HCT116 (cell line): ENCODE data around the gene ACTL9. TPM values are rescaled to one million over a fixed set of nuclear protein-coding genes. Genes with fewer than 3 reads are reported as not detected.

ENCODE experiments used
- ATAC-seq: fragments of 200-7000 bp; cut with Tn5 transposase; 2 replicates; pipeline ENCODE4 v1.9.1; 2020; ENCODE audit warnings: mild to moderate bottlenecking, moderate library complexity
- BruUV-seq: library from RNA; stranded (reverse); fragments of 400-500 nt; replicated peaks from 2 replicates; lab custom pipeline; 2021; lab: Mats Ljungman, UMichigan
- CTCF ChIA-PET: fragments of 300-600 bp; sonication (Branson Sonifier 250); formaldehyde crosslinking; loops from one replicate; lab custom pipeline; 2021; ENCODE audit warnings: antibody characterized with exemption; lab: Charles Lee
- POLR2A ChIA-PET: fragments of 300-600, 350-600 bp; sonication (Branson Sonifier 250); formaldehyde crosslinking; loops from one replicate; lab custom pipeline; 2021; ENCODE audit warnings: antibody characterized with exemption; lab: Charles Lee
- RAD21 ChIA-PET, 2 experiments: fragments of 300-600 bp; sonication (Branson Sonifier 250); formaldehyde crosslinking; loops; one replicate each; lab custom pipeline; 2023; ENCODE audit warnings: low total read pairs in 2 of 2; ENCODE audit not compliant: uncharacterized antibody in 2 of 2, unreplicated experiment in 2 of 2, low non-redundant PET in 1 of 2; lab: Charles Lee
- DNase-seq: peaks from one replicate; pipeline ENCODE4 v3.0.0-alpha.2; 2010; ENCODE audit warnings: low read depth, low spot score
- H2AFZ ChIP-seq: fragments of 200-600 bp; shearing (Covaris generic), sonication (generic); 2 replicates; pipeline ENCODE4 v1.6.1; 2017; ENCODE audit warnings: low read depth, mixed run types, mixed read lengths, antibody characterized with exemption, low read length; ENCODE audit not compliant: poor library complexity, severe bottlenecking
- H3K27ac ChIP-seq: 2 replicates; pipeline ENCODE4 v1.5.1; 2012; ENCODE audit warnings: low read depth, low read length
- H3K27me3 ChIP-seq: fragments of 200-600 bp; sonication (generic); 2 replicates; pipeline ENCODE4 v1.6.1; 2016; ENCODE audit warnings: mixed run types, low read length, mixed read lengths; ENCODE audit not compliant: insufficient read depth
- H3K36me3 ChIP-seq, 2 experiments: fragments of 200-500 bp in 1 of 2; fragments of 200-600 bp in 1 of 2; sonication (Bioruptor generic) in 1 of 2; sonication (generic) in 1 of 2; 2 replicates each; pipeline versions ENCODE4 v1.5.1 to v1.6.1; 2014 to 2016; ENCODE audit warnings: low read length in 2 of 2, inconsistent platforms in 1 of 2, mixed read lengths in 1 of 2, mixed run types in 1 of 2; ENCODE audit not compliant: insufficient read depth in 2 of 2, control insufficient read depth in 1 of 2
- H3K4me1 ChIP-seq, 2 experiments: fragments of 200-600 bp in 1 of 2; sonication (generic) in 1 of 2; 2 replicates each; pipeline versions ENCODE4 v1.5.1 to v1.6.1; 2012 to 2017; ENCODE audit warnings: low read length in 2 of 2, inconsistent platforms in 1 of 2, mild to moderate bottlenecking in 1 of 2, mixed read lengths in 1 of 2, mixed run types in 1 of 2, moderate library complexity in 1 of 2; ENCODE audit not compliant: insufficient read depth in 2 of 2, control insufficient read depth in 1 of 2
- H3K4me2 ChIP-seq: fragments of 200-600 bp; sonication (generic); 2 replicates; pipeline ENCODE4 v1.6.1; 2017; ENCODE audit warnings: mixed run types, low read length, mixed read lengths
- H3K4me3 ChIP-seq, 2 experiments: fragments of 200-600 bp in 1 of 2; sonication (generic) in 1 of 2; replicated peaks in 1 of 2; 2 replicates each; pipeline ENCODE4 v1.5.1; 2011 to 2016; ENCODE audit warnings: low read length in 2 of 2, control low read depth in 1 of 2, low read depth in 1 of 2, mild to moderate bottlenecking in 1 of 2, mixed read lengths in 1 of 2, mixed run types in 1 of 2
- H3K79me2 ChIP-seq: fragments of 200-600 bp; sonication (generic); 2 replicates; pipeline ENCODE4 v1.6.1; 2017; ENCODE audit warnings: mild to moderate bottlenecking, mixed run types, low read length, moderate library complexity, mixed read lengths; ENCODE audit not compliant: insufficient read depth
- H3K9ac ChIP-seq: fragments of 200-600 bp; sonication (generic); 2 replicates; pipeline ENCODE4 v1.6.1; 2016; ENCODE audit warnings: low read length, mixed read lengths
- H3K9me2 ChIP-seq: fragments of 200-600 bp; sonication (generic), shearing (Covaris generic); 2 replicates; pipeline ENCODE4 v1.6.1; 2017; ENCODE audit warnings: mixed run types, mild to moderate bottlenecking, moderate library complexity; ENCODE audit not compliant: insufficient read depth
- H3K9me3 ChIP-seq, 2 experiments: fragments of 200-500 bp in 1 of 2; fragments of 200-600 bp in 1 of 2; sonication (Bioruptor generic) in 1 of 2; sonication (generic) in 1 of 2; 2 replicates each; pipeline ENCODE4 v1.6.1; 2014 to 2017; ENCODE audit warnings: low read length in 2 of 2, mixed read lengths in 2 of 2, inconsistent platforms in 1 of 2, low read depth in 1 of 2, mild to moderate bottlenecking in 1 of 2, mixed run types in 1 of 2, moderate library complexity in 1 of 2; ENCODE audit not compliant: control insufficient read depth in 1 of 2, insufficient read depth in 1 of 2
- H4K20me1 ChIP-seq: fragments of 200-600 bp; sonication (generic), shearing (Covaris generic); 2 replicates; pipeline ENCODE4 v1.6.1; 2017; ENCODE audit warnings: mixed run types, mild to moderate bottlenecking, moderate library complexity; ENCODE audit not compliant: insufficient read depth
- ATF3 ChIP-seq: IDR thresholded peaks from 2 replicates; pipeline ENCODE4 v1.6.1; 2012
- EGR1 ChIP-seq: IDR thresholded peaks from 2 replicates; pipeline ENCODE4 v1.6.1; 2012; ENCODE audit warnings: low read depth
- SRF ChIP-seq: IDR thresholded peaks from 2 replicates; pipeline ENCODE4 v1.6.1; 2012; ENCODE audit warnings: low read depth
- TCF7L2 ChIP-seq: IDR thresholded peaks from 2 replicates; pipeline ENCODE4 v1.7.0; 2011; ENCODE audit warnings: borderline replicate concordance, inconsistent platforms; ENCODE audit not compliant: insufficient read depth, insufficient read length; ENCODE audit errors: extremely low read depth
- intact Hi-C: fragments of 100-400 bp; cut with micrococcal nuclease; formaldehyde crosslinking; loops from 2 replicates; pipeline ENCODE4 v1.10.0; 2022
- total RNA-seq: library from RNA; stranded (reverse); gene quantifications from one replicate; pipeline ENCODE4 v1.2.1, GENCODE V29; 2021; ENCODE audit not compliant: unreplicated experiment
- TF ChIP-seq, protein P1 (sequence below): IDR thresholded peaks from 2 replicates; pipeline ENCODE4 v1.6.1; 2012; ENCODE audit warnings: low read depth

Gene ACTL9
- total RNA-seq, 1 experiment from 2014 or later: not detected

DNA sequence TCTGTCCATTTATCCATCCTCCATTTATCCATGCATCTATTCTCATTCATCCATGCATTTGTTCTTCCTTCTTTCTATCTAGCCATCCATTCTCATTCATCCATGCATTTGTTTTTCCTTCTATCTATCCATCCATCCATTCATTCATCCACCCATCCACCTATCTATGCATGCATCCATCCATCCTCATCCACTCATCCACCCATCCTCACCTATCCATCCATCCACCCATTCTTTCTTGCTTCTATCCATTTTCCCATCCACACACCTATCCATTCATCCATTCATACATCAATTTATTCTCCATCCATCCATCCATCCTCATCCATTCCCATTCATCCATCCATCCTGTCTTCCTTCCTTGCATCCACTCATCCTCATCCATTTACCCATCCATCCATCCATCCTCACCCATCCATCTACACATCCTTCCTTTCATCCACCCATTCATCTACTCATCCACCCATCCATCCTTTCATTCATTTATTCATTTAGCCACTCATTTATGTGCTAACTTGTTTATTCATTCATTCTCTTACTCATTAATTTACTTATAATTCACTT lies 20.3 kb downstream of the ACTL9 start:
- Histone ChIP-seq H2AFZ (no peak overlapping the region), H3K9ac (no peak overlapping the region), H3K27ac (no peak overlapping the region), H3K36me3 (no peaks in the 10 kb centered on the region), H4K20me1 (no peaks in the 10 kb centered on the region), H3K27me3 (0 out of 2 replicates have a peak, but pooled peaks cover 4% of the 10 kb centered on the region), H3K4me1 (0 out of 4 replicates have a peak, but pooled peaks cover 0 to 7% of the 10 kb centered on the region in 2 experiments), H3K4me2 (no peak overlapping the region), H3K9me2 (no peaks in the 10 kb centered on the region), H3K4me3 (no peak overlapping the region), H3K9me3 (no peaks in the 10 kb centered on the region), H3K79me2 (no peaks in the 10 kb centered on the region)
- DNase-seq: no peak
- no peak for ATAC-seq
- BruUV-seq: no TSS peak
- intact Hi-C loops: no loop called here
- TF ChIP-seq TCF7L2 (no peak), SRF (no peak), ATF3 (no peak), EGR1 (no peak)
- TF ChIP-seq, protein P1, sequence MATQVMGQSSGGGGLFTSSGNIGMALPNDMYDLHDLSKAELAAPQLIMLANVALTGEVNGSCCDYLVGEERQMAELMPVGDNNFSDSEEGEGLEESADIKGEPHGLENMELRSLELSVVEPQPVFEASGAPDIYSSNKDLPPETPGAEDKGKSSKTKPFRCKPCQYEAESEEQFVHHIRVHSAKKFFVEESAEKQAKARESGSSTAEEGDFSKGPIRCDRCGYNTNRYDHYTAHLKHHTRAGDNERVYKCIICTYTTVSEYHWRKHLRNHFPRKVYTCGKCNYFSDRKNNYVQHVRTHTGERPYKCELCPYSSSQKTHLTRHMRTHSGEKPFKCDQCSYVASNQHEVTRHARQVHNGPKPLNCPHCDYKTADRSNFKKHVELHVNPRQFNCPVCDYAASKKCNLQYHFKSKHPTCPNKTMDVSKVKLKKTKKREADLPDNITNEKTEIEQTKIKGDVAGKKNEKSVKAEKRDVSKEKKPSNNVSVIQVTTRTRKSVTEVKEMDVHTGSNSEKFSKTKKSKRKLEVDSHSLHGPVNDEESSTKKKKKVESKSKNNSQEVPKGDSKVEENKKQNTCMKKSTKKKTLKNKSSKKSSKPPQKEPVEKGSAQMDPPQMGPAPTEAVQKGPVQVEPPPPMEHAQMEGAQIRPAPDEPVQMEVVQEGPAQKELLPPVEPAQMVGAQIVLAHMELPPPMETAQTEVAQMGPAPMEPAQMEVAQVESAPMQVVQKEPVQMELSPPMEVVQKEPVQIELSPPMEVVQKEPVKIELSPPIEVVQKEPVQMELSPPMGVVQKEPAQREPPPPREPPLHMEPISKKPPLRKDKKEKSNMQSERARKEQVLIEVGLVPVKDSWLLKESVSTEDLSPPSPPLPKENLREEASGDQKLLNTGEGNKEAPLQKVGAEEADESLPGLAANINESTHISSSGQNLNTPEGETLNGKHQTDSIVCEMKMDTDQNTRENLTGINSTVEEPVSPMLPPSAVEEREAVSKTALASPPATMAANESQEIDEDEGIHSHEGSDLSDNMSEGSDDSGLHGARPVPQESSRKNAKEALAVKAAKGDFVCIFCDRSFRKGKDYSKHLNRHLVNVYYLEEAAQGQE: no peak
- RAD21 ChIA-PET: no interaction called here
- POLR2A ChIA-PET: no interaction called here
- CTCF ChIA-PET: no interaction called here
